ENCODE results near the gene KRTAP10-7. TPM values are rescaled to one million over a fixed set of nuclear protein-coding genes. Genes with fewer than 3 reads are reported as not detected.

The KRTAP10-7 gene
- total and polyA plus RNA-seq, 2 donors (not counting 1 experiment from before 2014, with no cell fraction given) = not detected

GRCh38 chr21:44648557-44649311 lies 48.3 kb downstream of the KRTAP10-7 start:
- DNase-seq (ENCODE audit: low read depth in 2 of 2) = no peak
- Histone ChIP-seq H2AFZ (ENCODE audit: low read length) (no peak overlapping the region), H3K4me2 (ENCODE audit: extremely low read depth, insufficient read depth, low read length) (no peak overlapping the region)

DNA sequence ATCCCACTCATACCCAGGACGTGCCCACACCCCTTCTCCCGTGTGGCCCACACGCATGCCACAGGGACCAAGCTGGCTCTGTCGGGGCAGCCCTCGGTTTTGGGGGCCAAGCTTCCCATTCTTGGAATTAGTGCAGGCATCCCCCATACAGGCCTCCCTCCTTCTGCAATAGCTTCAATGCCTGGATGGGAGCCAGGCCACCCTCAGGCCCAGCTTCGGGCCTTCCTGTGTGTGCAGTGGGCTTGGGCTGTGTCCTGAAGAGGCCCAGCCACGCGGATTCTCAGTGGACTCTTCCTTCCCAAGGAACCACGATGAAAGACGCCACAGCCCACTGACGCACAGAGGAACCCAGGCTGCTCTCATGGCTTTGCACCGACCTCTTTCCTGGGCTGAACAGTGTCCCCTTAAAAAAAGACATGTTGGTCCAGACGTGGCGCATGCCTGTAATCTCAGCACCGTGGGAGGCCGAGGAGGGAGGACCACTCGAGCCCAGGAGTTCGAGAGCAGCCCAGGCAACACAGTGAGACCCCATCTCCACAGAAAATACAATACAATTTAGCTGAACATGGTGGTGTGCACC lies 49.2 kb downstream of the KRTAP10-7 start:
- TF ChIP-seq EZH2 (IDR thresholded peaks at IDR 0.05; ENCODE audit: low read length, missing control alignments) = no peak
- no peak for TF ChIP-seq CTCF (conservative IDR thresholded peaks at IDR 0.05 in 1 of 2, IDR thresholded peaks at IDR 0.05 in 1 of 2; ENCODE audit: low read depth in 1 of 2, low read length in 2 of 2)
- DNase-seq (ENCODE audit: low read depth in 2 of 2) = no peak
- H3K27me3 ChIP-seq (ENCODE audit: control insufficient read depth, insufficient read depth, low read length) = no peaks in the 10 kb centered on the region

More at GRCh38 chr21:44648557-44649311, 48.3 kb downstream of the KRTAP10-7 start:
- Histone ChIP-seq H3K36me3 (ENCODE audit: control insufficient read depth, insufficient read depth, low read length) (no peaks in the 10 kb centered on the region), H3K27ac (ENCODE audit: insufficient read depth, low read length) (no peak overlapping the region), H3K27me3 (ENCODE audit: control insufficient read depth, insufficient read depth, low read length) (no peaks in the 10 kb centered on the region), H3K4me3 (replicated peaks in 1 of 4; ENCODE audit: control extremely low read depth in 1 of 4, insufficient read depth in 1 of 4, low read depth in 3 of 4, low read length in 4 of 4) (no peak overlapping the region), H3K9ac (ENCODE audit: insufficient read depth, low read length) (no peak overlapping the region), H3K79me2 (ENCODE audit: control insufficient read depth, insufficient read depth, low read length) (no peaks in the 10 kb centered on the region), H3K9me3 (ENCODE audit: control insufficient read depth, insufficient read depth, low read depth, low read length) (no peaks in the 10 kb centered on the region), H4K20me1 (ENCODE audit: control insufficient read depth, extremely low read depth, insufficient read depth, low read length) (no peaks in the 10 kb centered on the region), H3K4me1 (ENCODE audit: control insufficient read depth, extremely low read depth, insufficient read depth, low read length) (no peaks in the 10 kb centered on the region)
- TF ChIP-seq CTCF (conservative IDR thresholded peaks at IDR 0.05 in 1 of 2, IDR thresholded peaks at IDR 0.05 in 1 of 2; ENCODE audit: low read depth in 1 of 2, low read length in 2 of 2) (no peak), EZH2 (IDR thresholded peaks at IDR 0.05; ENCODE audit: low read length, missing control alignments) (no peak)

DNA sequence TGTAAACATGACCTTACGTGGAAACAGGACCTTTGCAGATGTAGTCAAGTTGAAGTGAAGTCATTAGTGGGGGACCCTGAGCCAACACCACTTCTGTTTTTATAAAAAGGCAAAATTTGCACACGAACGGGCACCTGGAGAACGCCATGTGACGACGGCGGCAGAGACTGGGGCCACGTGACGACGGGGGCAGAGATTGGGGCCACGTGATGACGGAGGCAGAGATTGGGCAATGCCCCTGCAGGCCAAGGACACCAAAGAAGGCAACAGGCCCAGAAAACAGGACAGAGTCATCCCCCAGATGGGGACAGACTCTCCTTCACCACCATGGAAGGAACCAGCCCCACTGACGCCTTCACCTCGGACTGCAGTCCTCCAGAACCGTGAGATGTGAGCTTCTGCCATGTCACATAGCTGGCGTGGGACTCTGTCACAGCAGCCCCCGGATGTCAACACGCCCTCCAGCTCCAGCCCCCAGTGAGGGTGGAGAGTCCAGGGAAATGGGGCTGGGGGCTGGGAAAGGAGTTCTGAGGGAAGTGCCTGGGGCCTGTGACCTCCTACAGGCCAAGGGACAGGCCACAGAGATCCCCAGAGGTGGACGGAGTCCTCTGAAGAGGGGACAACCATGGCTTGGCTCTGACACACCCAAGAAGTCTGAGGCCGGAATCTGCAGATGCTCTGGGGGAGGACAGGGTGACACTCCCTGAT lies 50.0 kb downstream of the KRTAP10-7 start:
- H3K9me3 ChIP-seq (ENCODE audit: control insufficient read depth, insufficient read depth, low read depth, low read length) = no peaks in the 10 kb centered on the region
- no peaks in the 10 kb centered on the region for H4K20me1 ChIP-seq (ENCODE audit: control insufficient read depth, extremely low read depth, insufficient read depth, low read length)
- H2AFZ ChIP-seq (ENCODE audit: low read length) = no peak overlapping the region
- H3K4me1 ChIP-seq (ENCODE audit: control insufficient read depth, extremely low read depth, insufficient read depth, low read length) = no peaks in the 10 kb centered on the region
- H3K4me3 ChIP-seq (replicated peaks in 1 of 4; ENCODE audit: control extremely low read depth in 1 of 4, insufficient read depth in 1 of 4, low read depth in 3 of 4, low read length in 4 of 4) = no peak overlapping the region
- no peaks in the 10 kb centered on the region for H3K27me3 ChIP-seq (ENCODE audit: control insufficient read depth, insufficient read depth, low read length)
- no peak overlapping the region for H3K27ac ChIP-seq (ENCODE audit: insufficient read depth, low read length)
- no peak for DNase-seq (ENCODE audit: low read depth in 2 of 2)
- H3K9ac ChIP-seq (ENCODE audit: insufficient read depth, low read length) = no peak overlapping the region
- no peaks in the 10 kb centered on the region for H3K36me3 ChIP-seq (ENCODE audit: control insufficient read depth, insufficient read depth, low read length)
- no peaks in the 10 kb centered on the region for H3K79me2 ChIP-seq (ENCODE audit: control insufficient read depth, insufficient read depth, low read length)
- H3K4me2 ChIP-seq (ENCODE audit: extremely low read depth, insufficient read depth, low read length) = no peak overlapping the region
- no peak for TF ChIP-seq EZH2 (IDR thresholded peaks at IDR 0.05; ENCODE audit: low read length, missing control alignments)
- no peak for TF ChIP-seq CTCF (conservative IDR thresholded peaks at IDR 0.05 in 1 of 2, IDR thresholded peaks at IDR 0.05 in 1 of 2; ENCODE audit: low read depth in 1 of 2, low read length in 2 of 2)

More for the DNA sequence above, 49.2 kb downstream of the KRTAP10-7 start:
- no peak overlapping the region for H2AFZ ChIP-seq (ENCODE audit: low read length)
- H3K4me3 ChIP-seq (replicated peaks in 1 of 4; ENCODE audit: control extremely low read depth in 1 of 4, insufficient read depth in 1 of 4, low read depth in 3 of 4, low read length in 4 of 4) = no peak overlapping the region
- no peaks in the 10 kb centered on the region for H4K20me1 ChIP-seq (ENCODE audit: control insufficient read depth, extremely low read depth, insufficient read depth, low read length)
- no peaks in the 10 kb centered on the region for H3K4me1 ChIP-seq (ENCODE audit: control insufficient read depth, extremely low read depth, insufficient read depth, low read length)
- no peak overlapping the region for H3K4me2 ChIP-seq (ENCODE audit: extremely low read depth, insufficient read depth, low read length)
- no peak overlapping the region for H3K9ac ChIP-seq (ENCODE audit: insufficient read depth, low read length)
- H3K36me3 ChIP-seq (ENCODE audit: control insufficient read depth, insufficient read depth, low read length) = no peaks in the 10 kb centered on the region
- H3K79me2 ChIP-seq (ENCODE audit: control insufficient read depth, insufficient read depth, low read length) = no peaks in the 10 kb centered on the region
- no peak overlapping the region for H3K27ac ChIP-seq (ENCODE audit: insufficient read depth, low read length)
- H3K9me3 ChIP-seq (ENCODE audit: control insufficient read depth, insufficient read depth, low read depth, low read length) = no peaks in the 10 kb centered on the region
